Keratinocyte (primary cell): ENCODE data around the gene XNDC1N. TPM values are rescaled to one million over a fixed set of nuclear protein-coding genes. Genes with fewer than 3 reads are reported as not detected.

Source experiments
- DNase-seq: peaks from one replicate; pipeline ENCODE4 v3.0.0-alpha.2; 2011; ENCODE audit warnings: low read depth, missing footprints, low spot score
- FAIRE-seq: peaks from 2 replicates; lab custom pipeline; 2011; peaks lifted over from hg19 to GRCh38; lab: Jason Lieb, UNC
- H2AFZ ChIP-seq: 2 replicates; pipeline ENCODE4 v1.6.0; 2012; ENCODE audit warnings: low read length, control low read depth, inconsistent platforms; ENCODE audit not compliant: control insufficient read depth
- H3K27ac ChIP-seq: 2 replicates; pipeline ENCODE4 v1.5.1; 2011; ENCODE audit warnings: low read length; ENCODE audit not compliant: control insufficient read depth, insufficient read depth
- H3K27me3 ChIP-seq: 3 replicates; pipeline ENCODE4 v1.6.0; 2011; ENCODE audit warnings: low read length; ENCODE audit not compliant: control insufficient read depth, insufficient read depth; ENCODE audit errors: extremely low read depth
- H3K36me3 ChIP-seq, 2 experiments: 2 replicates in 1 of 2; 3 replicates in 1 of 2; pipeline ENCODE4 v1.5.1; 2011; ENCODE audit warnings: low read length in 2 of 2, mild to moderate bottlenecking in 1 of 2; ENCODE audit not compliant: control insufficient read depth in 2 of 2, insufficient read depth in 2 of 2; ENCODE audit errors: extremely low read depth in 1 of 2
- H3K4me1 ChIP-seq: 3 replicates; pipeline ENCODE4 v1.5.1; 2011; ENCODE audit warnings: low read length; ENCODE audit not compliant: control insufficient read depth, insufficient read depth; ENCODE audit errors: extremely low read depth
- H3K4me2 ChIP-seq: 3 replicates; pipeline ENCODE4 v1.6.0; 2011; ENCODE audit warnings: low read depth, low read length; ENCODE audit not compliant: control insufficient read depth, insufficient read depth; ENCODE audit errors: extremely low read depth
- H3K4me3 ChIP-seq, 3 experiments: fragments of 200-600 bp in 1 of 3; sonication (generic) in 1 of 3; 2 replicates in 2 of 3; 3 replicates in 1 of 3; pipeline ENCODE4 v1.5.1; 2011 to 2016; ENCODE audit warnings: low read length in 3 of 3, mild to moderate bottlenecking in 3 of 3, control low read depth in 2 of 3, inconsistent platforms in 1 of 3, low read depth in 1 of 3, mixed read lengths in 1 of 3, mixed run types in 1 of 3, moderate library complexity in 1 of 3; ENCODE audit not compliant: control insufficient read depth in 2 of 3, insufficient read depth in 2 of 3; ENCODE audit errors: extremely low read depth in 1 of 3
- H3K79me2 ChIP-seq: 2 replicates; pipeline ENCODE4 v1.6.0; 2012; ENCODE audit warnings: low read length; ENCODE audit not compliant: control insufficient read depth, insufficient read depth
- H3K9ac ChIP-seq: 3 replicates; pipeline ENCODE4 v1.6.0; 2011; ENCODE audit warnings: low read length; ENCODE audit not compliant: control insufficient read depth, insufficient read depth; ENCODE audit errors: extremely low read depth
- H3K9me1 ChIP-seq: 3 replicates; pipeline ENCODE4 v1.6.0; 2011; ENCODE audit warnings: low read length; ENCODE audit not compliant: control insufficient read depth, insufficient read depth; ENCODE audit errors: extremely low read depth
- H3K9me3 ChIP-seq: 2 replicates; pipeline ENCODE4 v1.5.1; 2012; ENCODE audit warnings: low read depth, low read length; ENCODE audit not compliant: control insufficient read depth
- H4K20me1 ChIP-seq: 3 replicates; pipeline ENCODE4 v1.6.0; 2011; ENCODE audit warnings: low read length; ENCODE audit not compliant: control insufficient read depth, insufficient read depth; ENCODE audit errors: extremely low read depth
- EZH2 ChIP-seq: IDR thresholded peaks from one replicate; pipeline ENCODE4 v1.6.1; 2012; ENCODE audit warnings: inconsistent platforms, mild to moderate bottlenecking, low read length, moderate library complexity
- dilution Hi-C: fragments of 300-500 bp; cut with MboI; formaldehyde crosslinking; loops from one replicate; pipeline ENCODE4 v1.7.0; 2020; ENCODE audit warnings: low sequenced_read_pairs; ENCODE audit not compliant: extremely low pct_ligation_motif_present
- polyA plus RNA-seq, 5 experiments: library from polyadenylated mRNA; depleted of rRNA in 3 of 5; stranded (reverse) in 3 of 5; stranded (forward) in 1 of 5; unstranded in 1 of 5; fragments of >200 nt; gene quantifications; 1 replicate in 1 of 5; 2 replicates in 3 of 5; 3 replicates in 1 of 5; pipeline versions ENCODE4 v1.2.1 to v1.2.3, GENCODE V29; 2011 to 2012; ENCODE audit warnings: missing spikeins in 2 of 5, low read depth in 1 of 5, low replicate concordance in 1 of 5
- TF ChIP-seq, protein P1 (sequence below), 3 experiments: IDR thresholded peaks in 1 of 3; conservative IDR thresholded peaks in 1 of 3; optimal IDR thresholded peaks in 1 of 3; 2 replicates in 2 of 3; 3 replicates in 1 of 3; pipeline versions ENCODE3 to v1.5.1; 2011; ENCODE audit warnings: low read length in 3 of 3, mild to moderate bottlenecking in 3 of 3, moderate library complexity in 2 of 3, control low read depth in 1 of 3, inconsistent platforms in 1 of 3; ENCODE audit not compliant: insufficient read depth in 2 of 3; ENCODE audit errors: extremely low read depth in 1 of 3

The XNDC1N gene
- polyA plus RNA-seq, 1 donor (not counting 4 experiments of a cell fraction or from before 2014, with no cell fraction given): 1.4 TPM

DNA sequence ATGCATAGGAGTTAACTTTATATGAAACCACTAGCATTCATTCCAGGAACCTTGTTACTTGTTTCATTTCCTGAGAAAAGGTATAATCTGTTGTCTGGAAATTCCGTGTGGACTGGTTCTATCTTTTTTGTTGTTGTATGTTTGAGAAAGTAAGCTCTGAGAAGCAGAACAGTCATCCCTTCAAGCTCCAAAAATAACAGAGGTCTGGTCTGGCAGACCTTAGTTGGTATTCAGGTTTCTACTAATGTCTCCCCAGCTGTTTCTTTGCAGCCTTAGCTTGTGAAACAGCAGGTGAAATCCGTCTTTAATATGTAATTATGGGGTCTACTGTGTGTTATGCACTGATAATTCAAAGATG lies 2.8 kb upstream of the XNDC1N start:
- Histone ChIP-seq H3K4me1 (peaks cover 9% of the 10 kb centered on the region), H3K79me2 (peaks cover 67% of the 10 kb centered on the region), H2AFZ (no peak overlapping the region), H3K36me3 (peaks cover 0 to 1% of the 10 kb centered on the region in 2 experiments), H3K27me3 (no peaks in the 10 kb centered on the region), H3K27ac (no peak overlapping the region), H3K9ac (no peak overlapping the region), H3K4me3 (no peak overlapping the region), H4K20me1 (no peaks in the 10 kb centered on the region), H3K4me2 (no peak overlapping the region), H3K9me1 (no peaks in the 10 kb centered on the region), H3K9me3 (no peaks in the 10 kb centered on the region)
- FAIRE-seq (no peak), DNase-seq (no peak)
- TF ChIP-seq, protein P1, sequence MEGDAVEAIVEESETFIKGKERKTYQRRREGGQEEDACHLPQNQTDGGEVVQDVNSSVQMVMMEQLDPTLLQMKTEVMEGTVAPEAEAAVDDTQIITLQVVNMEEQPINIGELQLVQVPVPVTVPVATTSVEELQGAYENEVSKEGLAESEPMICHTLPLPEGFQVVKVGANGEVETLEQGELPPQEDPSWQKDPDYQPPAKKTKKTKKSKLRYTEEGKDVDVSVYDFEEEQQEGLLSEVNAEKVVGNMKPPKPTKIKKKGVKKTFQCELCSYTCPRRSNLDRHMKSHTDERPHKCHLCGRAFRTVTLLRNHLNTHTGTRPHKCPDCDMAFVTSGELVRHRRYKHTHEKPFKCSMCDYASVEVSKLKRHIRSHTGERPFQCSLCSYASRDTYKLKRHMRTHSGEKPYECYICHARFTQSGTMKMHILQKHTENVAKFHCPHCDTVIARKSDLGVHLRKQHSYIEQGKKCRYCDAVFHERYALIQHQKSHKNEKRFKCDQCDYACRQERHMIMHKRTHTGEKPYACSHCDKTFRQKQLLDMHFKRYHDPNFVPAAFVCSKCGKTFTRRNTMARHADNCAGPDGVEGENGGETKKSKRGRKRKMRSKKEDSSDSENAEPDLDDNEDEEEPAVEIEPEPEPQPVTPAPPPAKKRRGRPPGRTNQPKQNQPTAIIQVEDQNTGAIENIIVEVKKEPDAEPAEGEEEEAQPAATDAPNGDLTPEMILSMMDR (optimal IDR thresholded peaks at IDR 0.05 in 1 of 3, IDR thresholded peaks at IDR 0.05 in 1 of 3, conservative IDR thresholded peaks at IDR 0.05 in 1 of 3; ENCODE audit: extremely low read depth in 1 of 3, insufficient read depth in 2 of 3, low read length in 3 of 3): no peak
- TF ChIP-seq EZH2: no peak
- dilution Hi-C loops: no loop called here

DNA sequence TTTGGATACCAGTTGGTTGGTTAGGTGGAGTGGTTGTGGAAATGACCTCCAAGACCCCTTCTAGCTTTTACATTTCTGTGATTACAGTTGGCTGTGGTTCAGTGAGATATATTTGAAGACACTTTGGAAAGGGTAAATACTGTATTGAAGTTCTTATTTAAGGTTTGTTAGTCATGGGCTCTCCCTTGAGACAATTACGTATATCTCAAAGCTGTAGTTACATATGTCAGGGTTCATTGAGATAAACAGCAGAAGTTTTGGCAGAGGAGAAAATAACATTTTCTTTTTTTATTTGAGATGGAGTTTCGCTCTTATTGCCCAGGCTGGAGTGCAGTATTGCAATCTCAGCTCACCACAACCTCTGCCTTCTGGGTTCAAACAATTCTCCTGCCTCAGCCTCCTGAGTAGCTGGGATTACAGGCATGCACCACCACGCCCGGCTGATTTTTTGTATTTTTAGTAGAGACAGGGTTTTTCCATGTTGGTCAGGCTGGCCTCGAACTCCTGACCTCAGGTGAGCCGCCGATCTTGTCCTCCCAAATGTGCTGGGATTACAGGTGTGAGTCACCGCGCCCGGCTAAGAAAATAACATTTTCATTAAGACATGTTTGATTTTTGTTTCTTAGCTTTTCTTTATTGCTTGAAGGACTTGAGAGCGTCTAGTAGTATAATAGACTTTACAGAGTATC lies 2.3 kb upstream of the XNDC1N start:
- TF ChIP-seq, protein P1 (optimal IDR thresholded peaks at IDR 0.05 in 1 of 3, IDR thresholded peaks at IDR 0.05 in 1 of 3, conservative IDR thresholded peaks at IDR 0.05 in 1 of 3; ENCODE audit: extremely low read depth in 1 of 3, insufficient read depth in 2 of 3, low read length in 3 of 3): no peak
- no peak for TF ChIP-seq EZH2
- DNase-seq (no peak), FAIRE-seq (no peak)
- Histone ChIP-seq H2AFZ (no peak overlapping the region), H3K27ac (no peak overlapping the region), H3K4me2 (peak overlapping the region; percentile 93), H3K79me2 (peaks cover 65% of the 10 kb centered on the region), H3K9me1 (no peaks in the 10 kb centered on the region), H3K4me3 (no peak overlapping the region), H3K9me3 (no peaks in the 10 kb centered on the region), H3K27me3 (no peaks in the 10 kb centered on the region), H3K9ac (no peak overlapping the region), H4K20me1 (no peaks in the 10 kb centered on the region), H3K36me3 (peaks cover 0 to 1% of the 10 kb centered on the region in 2 experiments), H3K4me1 (peaks cover 9% of the 10 kb centered on the region)
- dilution Hi-C loops: no loop called here
